Measurements from ENCODE around the gene OLFM1. TPM values are rescaled to one million over a fixed set of nuclear protein-coding genes. Genes with fewer than 3 reads are reported as not detected.

Gene OLFM1
- total RNA-seq, 2 experiments from 2014 or later: not detected

GRCh38 chr9:135135171-135135928, 47.9 kb downstream of the OLFM1 start:
- DNase-seq: no peak
- ATAC-seq: no peak
- Mint-ChIP-seq H3K27me3 (peaks cover 13% of the 10 kb centered on the region), H3K27ac (no peak overlapping the region), H3K4me3 (no peak overlapping the region), H3K9me3 (ENCODE audit: low read depth) (no peaks in the 10 kb centered on the region), H3K4me1 (peaks cover 2% of the 10 kb centered on the region), H3K36me3 (ENCODE audit: low read depth) (no peaks in the 10 kb centered on the region)
- ChIA-PET POLR2A (no interaction called here), CTCF (no interaction called here)
- intact Hi-C loops (cut with DNase I, micrococcal nuclease): no loop called here

GRCh38 chr9:135135929-135136315, 48.5 kb downstream of the OLFM1 start:
- ChIA-PET CTCF (no interaction called here), POLR2A (no interaction called here)
- Mint-ChIP-seq H3K4me1 (no peaks in the 10 kb centered on the region), H3K4me3 (no peak overlapping the region), H3K36me3 (ENCODE audit: low read depth) (no peaks in the 10 kb centered on the region), H3K9me3 (ENCODE audit: low read depth) (no peaks in the 10 kb centered on the region), H3K27me3 (peaks cover 13% of the 10 kb centered on the region), H3K27ac (no peak overlapping the region)
- intact Hi-C loops (cut with DNase I, micrococcal nuclease): no loop called here
- no peak for DNase-seq
- no peak for ATAC-seq

- CTCF ChIA-PET: no interaction called here
- DNase-seq (no peak), ATAC-seq (no peak)
- no peaks in the 10 kb centered on the region for H3K4me1 Mint-ChIP-seq
- no peak overlapping the region for H3K27ac Mint-ChIP-seq
- intact Hi-C loops (cut with DNase I, micrococcal nuclease): no loop called here
- POLR2A ChIA-PET: no interaction called here
- no peaks in the 10 kb centered on the region for H3K9me3 Mint-ChIP-seq (ENCODE audit: low read depth)
- peaks cover 13% of the 10 kb centered on the region for H3K27me3 Mint-ChIP-seq
- no peaks in the 10 kb centered on the region for H3K36me3 Mint-ChIP-seq (ENCODE audit: low read depth)
- no peak overlapping the region for H3K4me3 Mint-ChIP-seq
Measured at GRCh38 chr9:135136481-135136880, 49.0 kb downstream of the OLFM1 start.

GRCh38 chr9:135136991-135137832, 49.7 kb downstream of the OLFM1 start:
- POLR2A ChIA-PET: no interaction called here
- peaks cover 13% of the 10 kb centered on the region for H3K27me3 Mint-ChIP-seq
- no peak for DNase-seq
- CTCF ChIA-PET: no interaction called here
- H3K27ac Mint-ChIP-seq: no peak overlapping the region
- H3K4me3 Mint-ChIP-seq: no peak overlapping the region
- H3K9me3 Mint-ChIP-seq (ENCODE audit: low read depth): no peaks in the 10 kb centered on the region
- no peaks in the 10 kb centered on the region for H3K36me3 Mint-ChIP-seq (ENCODE audit: low read depth)
- H3K4me1 Mint-ChIP-seq: no peaks in the 10 kb centered on the region
- intact Hi-C loops (cut with DNase I, micrococcal nuclease): no loop called here
- ATAC-seq: no peak

GRCh38 chr9:135138078-135138855, 50.8 kb downstream of the OLFM1 start:
- Mint-ChIP-seq H3K4me3 (no peak overlapping the region), H3K36me3 (ENCODE audit: low read depth) (no peaks in the 10 kb centered on the region), H3K4me1 (no peaks in the 10 kb centered on the region), H3K27ac (no peak overlapping the region), H3K9me3 (ENCODE audit: low read depth) (no peaks in the 10 kb centered on the region), H3K27me3 (peaks cover 5% of the 10 kb centered on the region)
- ATAC-seq (no peak), DNase-seq (no peak)
- ChIA-PET CTCF (no interaction called here), POLR2A (no interaction called here)
- intact Hi-C loops (cut with DNase I, micrococcal nuclease): no loop called here

- DNase-seq: no peak
- Mint-ChIP-seq H3K9me3 (ENCODE audit: low read depth) (no peaks in the 10 kb centered on the region), H3K4me3 (no peak overlapping the region), H3K4me1 (no peaks in the 10 kb centered on the region), H3K36me3 (ENCODE audit: low read depth) (no peaks in the 10 kb centered on the region), H3K27me3 (peaks cover 3% of the 10 kb centered on the region), H3K27ac (no peak overlapping the region)
- intact Hi-C loops (cut with DNase I, micrococcal nuclease): no loop called here
- CTCF ChIA-PET: no interaction called here
- POLR2A ChIA-PET: no interaction called here
- ATAC-seq: no peak
Measured at GRCh38 chr9:135139366-135139959, 52.0 kb downstream of the OLFM1 start.

GRCh38 chr9:135141183-135141774, 53.8 kb downstream of the OLFM1 start:
- Mint-ChIP-seq H3K36me3 (ENCODE audit: low read depth) (no peaks in the 10 kb centered on the region), H3K27me3 (peaks cover 12% of the 10 kb centered on the region), H3K9me3 (ENCODE audit: low read depth) (no peaks in the 10 kb centered on the region), H3K27ac (no peak overlapping the region), H3K4me3 (no peak overlapping the region), H3K4me1 (no peaks in the 10 kb centered on the region)
- ATAC-seq (no peak), DNase-seq (no peak)
- POLR2A ChIA-PET: no interaction called here
- CTCF ChIA-PET: no interaction called here
- intact Hi-C loops (cut with DNase I, micrococcal nuclease): no loop called here

- ChIA-PET POLR2A (no interaction called here), CTCF (no interaction called here)
- DNase-seq (no peak), ATAC-seq (no peak)
- H3K27ac Mint-ChIP-seq: no peak overlapping the region
- H3K4me3 Mint-ChIP-seq: no peak overlapping the region
- H3K27me3 Mint-ChIP-seq: peaks cover 13% of the 10 kb centered on the region
- intact Hi-C loops (cut with DNase I, micrococcal nuclease): no loop called here
- no peaks in the 10 kb centered on the region for H3K9me3 Mint-ChIP-seq (ENCODE audit: low read depth)
- H3K4me1 Mint-ChIP-seq: no peaks in the 10 kb centered on the region
- no peaks in the 10 kb centered on the region for H3K36me3 Mint-ChIP-seq (ENCODE audit: low read depth)
Measured at GRCh38 chr9:135144581-135145170, 57.2 kb downstream of the OLFM1 start.

- DNase-seq (no peak), ATAC-seq (no peak)
- Mint-ChIP-seq H3K9me3 (ENCODE audit: low read depth) (peaks cover under 1% of the 10 kb centered on the region), H3K27me3 (peaks cover 13% of the 10 kb centered on the region), H3K4me1 (no peaks in the 10 kb centered on the region), H3K27ac (no peak overlapping the region), H3K36me3 (ENCODE audit: low read depth) (no peaks in the 10 kb centered on the region), H3K4me3 (no peak overlapping the region)
- ChIA-PET POLR2A (no interaction called here), CTCF (no interaction called here)
- intact Hi-C loops (cut with DNase I, micrococcal nuclease): no loop called here
Measured at GRCh38 chr9:135145312-135145711, 57.8 kb downstream of the OLFM1 start.

- DNase-seq (no peak), ATAC-seq (no peak)
- CTCF ChIA-PET: no interaction called here
- H3K9me3 Mint-ChIP-seq (ENCODE audit: low read depth): peaks cover 3% of the 10 kb centered on the region
- no peak overlapping the region for H3K27ac Mint-ChIP-seq
- intact Hi-C loops (cut with DNase I, micrococcal nuclease): no loop called here
- peaks cover 13% of the 10 kb centered on the region for H3K27me3 Mint-ChIP-seq
- POLR2A ChIA-PET: no interaction called here
- no peaks in the 10 kb centered on the region for H3K36me3 Mint-ChIP-seq (ENCODE audit: low read depth)
- H3K4me3 Mint-ChIP-seq: no peak overlapping the region
- no peaks in the 10 kb centered on the region for H3K4me1 Mint-ChIP-seq
Measured at GRCh38 chr9:135146241-135146640, 58.8 kb downstream of the OLFM1 start.

GRCh38 chr9:135146766-135147473, 59.5 kb downstream of the OLFM1 start:
- CTCF ChIA-PET: no interaction called here
- DNase-seq (no peak), ATAC-seq (no peak)
- Mint-ChIP-seq H3K27me3 (peaks cover 13% of the 10 kb centered on the region), H3K4me3 (no peak overlapping the region), H3K36me3 (ENCODE audit: low read depth) (no peaks in the 10 kb centered on the region), H3K4me1 (no peaks in the 10 kb centered on the region), H3K27ac (no peak overlapping the region), H3K9me3 (ENCODE audit: low read depth) (peaks cover 3% of the 10 kb centered on the region)
- POLR2A ChIA-PET: no interaction called here
- intact Hi-C loops (cut with DNase I, micrococcal nuclease): no loop called here
